PC-3 (cell line): ENCODE results near the gene MUS81. TPM values are rescaled to one million over a fixed set of nuclear protein-coding genes. Genes with fewer than 3 reads are reported as not detected.

Experiments used
- ATAC-seq: fragments of 200-7000 bp; cut with Tn5 transposase; 2 replicates; pipeline ENCODE4 v1.9.1; 2020; ENCODE audit warnings: mild to moderate bottlenecking, moderate library complexity
- BruUV-seq: library from RNA; stranded (reverse); fragments of 400-500 nt; replicated peaks from 2 replicates; lab custom pipeline; 2021; lab: Mats Ljungman, UMichigan
- CTCF ChIA-PET: fragments of 300-600 bp; sonication (Branson Sonifier 250); formaldehyde crosslinking; loops from one replicate; lab custom pipeline; 2022; ENCODE audit warnings: antibody characterized with exemption; lab: Charles Lee
- POLR2A ChIA-PET: fragments of 300-600 bp; sonication (Branson Sonifier 250); formaldehyde crosslinking; loops from one replicate; lab custom pipeline; 2022; ENCODE audit warnings: antibody characterized with exemption; ENCODE audit not compliant: unreplicated experiment; lab: Charles Lee
- DNase-seq: peaks from one replicate; pipeline ENCODE4 v3.0.0-alpha.2; 2015
- H2AFZ ChIP-seq: fragments of 300-600 bp; sonication (generic); 2 replicates; pipeline ENCODE4 v1.6.0; 2016; ENCODE audit warnings: antibody characterized with exemption, low read length
- H3F3A ChIP-seq: fragments of 300-600 bp; sonication (generic); one replicate; pipeline ENCODE4 v1.6.0; 2017; ENCODE audit warnings: antibody characterized with exemption, low read length, control low read depth, mild to moderate bottlenecking; ENCODE audit not compliant: unreplicated experiment
- H3K27ac ChIP-seq: fragments of 300-600 bp; sonication (generic); 2 replicates; pipeline ENCODE4 v1.5.1; 2016; ENCODE audit warnings: mild to moderate bottlenecking, low read length
- H3K27me3 ChIP-seq: fragments of 300-600 bp; sonication (generic); 2 replicates; pipeline ENCODE4 v1.6.1; 2016; ENCODE audit warnings: low read length, mixed read lengths
- H3K36me3 ChIP-seq: fragments of 300-600 bp; sonication (generic); 2 replicates; pipeline ENCODE4 v1.6.1; 2016; ENCODE audit warnings: low read depth, mixed run types, low read length, mixed read lengths
- H3K4me1 ChIP-seq: fragments of 300-600 bp; sonication (generic); 2 replicates; pipeline ENCODE4 v1.5.1; 2016; ENCODE audit warnings: low read length; ENCODE audit not compliant: insufficient read depth
- H3K4me2 ChIP-seq: fragments of 300-600 bp; sonication (generic); 2 replicates; pipeline ENCODE4 v1.6.0; 2016; ENCODE audit warnings: low read length
- H3K4me3 ChIP-seq: fragments of 300-600 bp; sonication (generic); 2 replicates; pipeline ENCODE4 v1.5.1; 2016; ENCODE audit warnings: mild to moderate bottlenecking, low read length, mixed read lengths
- H3K79me2 ChIP-seq: fragments of 300-600 bp; sonication (generic); 2 replicates; pipeline ENCODE4 v1.6.1; 2017; ENCODE audit warnings: low read length, mixed read lengths
- H3K9ac ChIP-seq: fragments of 300-600 bp; sonication (generic); 2 replicates; pipeline ENCODE4 v1.6.0; 2016; ENCODE audit warnings: mild to moderate bottlenecking, low read length
- H3K9me2 ChIP-seq: fragments of 300-600 bp; sonication (generic); replicated peaks from 2 replicates; pipeline ENCODE4 v1.6.1; 2016; ENCODE audit warnings: mixed run types, low read length, mixed read lengths
- H3K9me3 ChIP-seq: fragments of 300-600 bp; sonication (generic); 2 replicates; pipeline ENCODE4 v1.6.1; 2016; ENCODE audit warnings: low read length, mixed read lengths
- H4K20me1 ChIP-seq: fragments of 300-600 bp; sonication (generic); 2 replicates; pipeline ENCODE4 v1.6.1; 2016; ENCODE audit warnings: low read length, mixed read lengths
- CTCF ChIP-seq: fragments of 300-600 bp; sonication (generic); conservative IDR thresholded peaks from 2 replicates; pipeline ENCODE4 v1.5.1; 2017; ENCODE audit warnings: antibody characterized with exemption, low read depth, mild to moderate bottlenecking, low read length
- EZH2 ChIP-seq: fragments of 300-600 bp; sonication (generic); IDR thresholded peaks from one replicate; pipeline ENCODE4 v1.6.1; 2017; ENCODE audit warnings: antibody characterized with exemption, mild to moderate bottlenecking, low read length; ENCODE audit not compliant: unreplicated experiment
- EZH2phosphoT487 ChIP-seq: fragments of 300-600 bp; sonication (generic); IDR thresholded peaks from 2 replicates; pipeline ENCODE4 v1.6.1; 2018; ENCODE audit warnings: mild to moderate bottlenecking, antibody characterized with exemption, low read length, borderline replicate concordance
- intact Hi-C: fragments of 100-400 bp; cut with micrococcal nuclease; formaldehyde crosslinking; loops from 2 replicates; pipeline ENCODE4 v1.9.0; 2023
- total RNA-seq: library from RNA; depleted of rRNA; stranded (reverse); fragments of >200 nt; gene quantifications from 2 replicates; pipeline ENCODE4 v1.2.3, GENCODE V29; 2014

The MUS81 gene
- total RNA-seq, 1 experiment from 2014 or later, result 82.0 TPM

GRCh38 chr11:65868907-65869306, 8.7 kb downstream of the MUS81 start:
- Histone ChIP-seq H3K27me3 (no peaks in the 10 kb centered on the region), H3K9ac (no peak overlapping the region), H3K9me2 (no peaks in the 10 kb centered on the region), H2AFZ (no peak overlapping the region), H3F3A (no peaks in the 10 kb centered on the region), H3K36me3 (peaks cover 19% of the 10 kb centered on the region; the same call in 1 of the 2 replicates), H4K20me1 (no peaks in the 10 kb centered on the region), H3K4me3 (no peak overlapping the region), H3K9me3 (no peaks in the 10 kb centered on the region), H3K4me1 (peaks cover 6% of the 10 kb centered on the region), H3K4me2 (no peak overlapping the region), H3K79me2 (no peaks in the 10 kb centered on the region), H3K27ac (no peak overlapping the region)
- TF ChIP-seq EZH2, result no peak
- TF ChIP-seq CTCF, result no peak
- no peak for TF ChIP-seq EZH2phosphoT487
- POLR2A ChIA-PET, result interaction anchor here (0.6 kb wide), 1 partner anchor 32 kb away, joined by 3 read pairs; no protein-coding TSS in a partner anchor
- ATAC-seq, result no peak
- CTCF ChIA-PET, result interaction anchor here (0.7 kb wide), 1 partner anchor 9 kb away, joined by 4 read pairs; the partner anchor contains the start of gene MUS81
- TSS peak; percentile 3 for BruUV-seq
- no peak for DNase-seq
- intact Hi-C loops, result no loop called here

GRCh38 chr11:65869643-65870306, 9.5 kb downstream of the MUS81 start:
- no peak overlapping the region for H3K4me2 ChIP-seq
- ChIA-PET POLR2A (interaction anchor here (0.8 kb wide), 1 partner anchor 10 kb away, joined by 4 read pairs; no protein-coding TSS in a partner anchor), CTCF (no interaction called here)
- no peaks in the 10 kb centered on the region for H3K79me2 ChIP-seq
- H3K27me3 ChIP-seq, result no peaks in the 10 kb centered on the region
- no peak overlapping the region for H3K9ac ChIP-seq
- H3K9me2 ChIP-seq, result no peaks in the 10 kb centered on the region
- H3K9me3 ChIP-seq, result no peaks in the 10 kb centered on the region
- peaks cover 6% of the 10 kb centered on the region for H3K4me1 ChIP-seq
- peaks cover 10% of the 10 kb centered on the region; the same call in 1 of the 2 replicates for H3K36me3 ChIP-seq
- no peaks in the 10 kb centered on the region for H4K20me1 ChIP-seq
- DNase-seq, result no peak
- H2AFZ ChIP-seq, result no peak overlapping the region
- TF ChIP-seq EZH2 (no peak), EZH2phosphoT487 (no peak), CTCF (no peak)
- H3K27ac ChIP-seq, result no peak overlapping the region
- no peak overlapping the region for H3K4me3 ChIP-seq
- intact Hi-C loops, result no loop called here
- ATAC-seq, result no peak
- no peaks in the 10 kb centered on the region for H3F3A ChIP-seq
- no TSS peak for BruUV-seq

- H3K4me3 ChIP-seq, result no peak overlapping the region
- no TSS peak for BruUV-seq
- no peak overlapping the region for H3K27ac ChIP-seq
- TF ChIP-seq CTCF, result no peak
- no peak for TF ChIP-seq EZH2phosphoT487
- no peak for TF ChIP-seq EZH2
- peaks cover 5% of the 10 kb centered on the region; the same call in 1 of the 2 replicates for H3K36me3 ChIP-seq
- no peaks in the 10 kb centered on the region for H3F3A ChIP-seq
- intact Hi-C loops, result no loop called here
- peaks cover 6% of the 10 kb centered on the region for H3K4me1 ChIP-seq
- H3K9me3 ChIP-seq, result no peaks in the 10 kb centered on the region
- ATAC-seq (no peak), DNase-seq (no peak)
- no peak overlapping the region for H2AFZ ChIP-seq
- POLR2A ChIA-PET, result no interaction called here
- no peaks in the 10 kb centered on the region for H3K27me3 ChIP-seq
- H4K20me1 ChIP-seq, result no peaks in the 10 kb centered on the region
- no peak overlapping the region for H3K9ac ChIP-seq
- H3K4me2 ChIP-seq, result no peak overlapping the region
- no peaks in the 10 kb centered on the region for H3K79me2 ChIP-seq
- no peaks in the 10 kb centered on the region for H3K9me2 ChIP-seq
- CTCF ChIA-PET, result no interaction called here
Measured at GRCh38 chr11:65870307-65870658, 10.1 kb downstream of the MUS81 start.
